HG02840 (cell line): ENCODE results near the gene NSUN6.

Experiments used
- ATAC-seq: cut with Tn5 transposase; IDR thresholded peaks from one replicate; pipeline ENCODE4 v1.9.1; 2021; ENCODE audit warnings: mild to moderate bottlenecking, moderate library complexity, moderate number of reproducible peaks; ENCODE audit not compliant: unreplicated experiment, low FRiP score

NSUN6 gene

GRCh38 chr10:18567343-18567856, 84.0 kb downstream of the NSUN6 start:
- ATAC-seq = no peak

GRCh38 chr10:18566177-18566576, 85.2 kb downstream of the NSUN6 start:
- ATAC-seq = no peak

- no peak for ATAC-seq
Measured at GRCh38 chr10:18565006-18565405, 86.4 kb downstream of the NSUN6 start.

- ATAC-seq = no peak
Measured at GRCh38 chr10:18563003-18563726, 88.2 kb downstream of the NSUN6 start.

DNA sequence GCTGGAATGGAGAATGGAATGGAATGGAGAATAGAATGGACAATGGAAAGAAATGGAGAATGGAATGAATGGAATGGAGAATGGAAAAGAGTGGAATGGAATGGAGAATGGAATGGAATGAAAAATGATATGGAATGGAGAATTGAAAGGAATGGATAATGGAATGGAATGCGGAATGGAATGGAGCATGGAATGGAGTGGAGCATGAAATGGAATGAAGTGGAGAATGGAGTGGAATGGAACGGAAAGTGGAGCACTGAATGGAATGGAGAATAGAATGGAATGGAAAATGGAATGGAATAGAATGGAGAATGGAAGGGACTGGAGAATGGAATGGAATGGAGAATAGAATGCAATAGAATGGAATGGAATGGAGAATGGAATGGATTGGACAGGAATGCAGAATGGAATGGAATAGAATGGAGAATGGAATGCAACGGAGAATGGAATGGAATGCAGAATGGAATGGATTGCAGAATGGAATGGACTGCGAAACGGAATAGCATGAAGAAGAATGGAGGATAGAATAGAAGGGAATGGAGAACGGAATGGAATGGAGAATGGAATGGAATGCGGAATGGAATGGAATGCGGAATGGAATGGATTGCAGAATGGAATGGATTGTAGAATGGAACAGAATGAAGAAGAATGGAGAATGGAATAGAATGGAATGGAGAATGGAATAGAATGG, 89.4 kb downstream of the NSUN6 start:
- no peak for ATAC-seq

- no peak for ATAC-seq
Measured at GRCh38 chr10:18557960-18558359, 93.4 kb downstream of the NSUN6 start.

GRCh38 chr10:18556522-18557147, 94.8 kb downstream of the NSUN6 start:
- no peak for ATAC-seq

DNA sequence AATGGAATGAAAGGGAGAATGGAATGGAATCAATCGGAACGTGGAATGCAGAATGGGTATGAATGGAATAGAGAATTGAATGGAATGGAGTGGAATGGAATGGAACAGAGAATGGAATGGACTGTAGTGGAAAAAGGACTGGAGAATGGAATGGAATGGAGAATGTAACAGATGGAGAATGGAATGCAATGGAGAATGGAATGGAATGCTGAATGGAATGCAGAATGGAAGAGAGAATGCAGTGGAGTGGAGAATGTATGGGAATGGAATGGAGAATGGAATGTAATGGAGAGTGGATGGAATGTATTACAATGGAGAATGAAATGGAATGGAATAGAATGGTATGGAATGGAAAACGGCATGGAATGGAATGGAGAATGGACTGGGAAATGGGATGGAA, 96.9 kb downstream of the NSUN6 start:
- no peak for ATAC-seq

DNA sequence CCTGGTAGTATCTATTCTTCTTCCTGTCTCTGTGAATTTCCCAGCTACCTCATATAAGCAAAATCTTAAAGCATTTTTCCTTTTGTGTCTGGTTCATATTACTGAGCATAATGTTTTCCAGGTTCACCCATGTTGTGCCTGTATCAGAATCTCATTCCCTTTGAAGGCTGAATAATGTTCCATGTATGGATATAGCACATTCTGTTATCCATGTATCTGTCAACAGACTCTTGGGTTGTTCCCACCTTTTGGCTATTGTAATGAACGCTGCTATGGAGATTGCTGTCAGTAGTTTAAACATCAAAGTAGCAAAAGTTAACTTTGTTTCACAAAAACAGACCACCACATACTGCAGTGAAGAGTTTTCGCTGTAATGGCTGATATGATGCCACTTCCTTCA, 99.9 kb downstream of the NSUN6 start:
- ATAC-seq = no peak

GRCh38 chr10:18549105-18549504, 102.3 kb downstream of the NSUN6 start:
- ATAC-seq = no peak

GRCh38 chr10:18545621-18546305, 105.6 kb downstream of the NSUN6 start:
- no peak for ATAC-seq

DNA sequence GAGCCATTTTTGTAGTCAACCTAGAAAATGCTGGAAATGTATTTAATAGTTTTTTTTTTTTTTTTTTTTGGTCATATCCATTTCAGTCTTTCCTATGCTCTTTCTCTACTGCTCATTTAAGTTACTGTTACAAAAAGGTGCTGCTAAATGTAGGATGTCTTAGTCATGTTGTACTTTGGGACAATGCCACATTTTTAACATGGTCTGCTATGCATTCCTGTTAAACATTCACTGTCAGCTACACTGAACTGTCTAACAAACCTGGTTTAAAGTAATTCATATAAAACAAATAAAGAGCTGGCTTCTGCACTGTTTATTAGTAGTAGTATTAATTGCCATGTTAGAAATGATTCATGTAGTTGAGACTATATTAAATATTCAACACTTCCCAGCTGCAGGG, 108.6 kb downstream of the NSUN6 start:
- ATAC-seq = no peak

GRCh38 chr10:18540195-18540594, 111.2 kb downstream of the NSUN6 start:
- ATAC-seq = no peak

DNA sequence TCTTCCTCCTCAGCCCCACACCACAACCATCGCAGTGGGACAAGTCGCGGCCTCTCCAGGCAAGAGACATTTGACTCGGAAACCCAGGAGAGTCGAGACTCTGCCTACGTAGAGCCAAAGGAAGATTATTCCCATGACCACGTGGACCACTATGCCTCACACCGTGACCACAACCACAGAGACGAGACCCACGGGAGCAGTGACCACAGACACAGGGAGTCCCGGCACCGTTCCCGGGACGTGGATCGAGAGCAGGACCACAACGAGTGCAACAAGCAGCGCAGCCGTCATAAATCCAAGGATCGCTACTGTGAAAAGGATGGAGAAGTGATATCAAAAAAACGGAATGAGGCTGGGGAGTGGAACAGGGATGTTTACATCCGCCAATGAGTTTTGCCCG, 112.1 kb downstream of the NSUN6 start:
- no peak for ATAC-seq

GRCh38 chr10:18533896-18534295, 117.5 kb downstream of the NSUN6 start:
- no peak for ATAC-seq

- ATAC-seq = no peak
Measured at GRCh38 chr10:18532881-18533535, 118.4 kb downstream of the NSUN6 start.

- ATAC-seq = no peak
Measured at GRCh38 chr10:18528292-18528691, 123.1 kb downstream of the NSUN6 start.

DNA sequence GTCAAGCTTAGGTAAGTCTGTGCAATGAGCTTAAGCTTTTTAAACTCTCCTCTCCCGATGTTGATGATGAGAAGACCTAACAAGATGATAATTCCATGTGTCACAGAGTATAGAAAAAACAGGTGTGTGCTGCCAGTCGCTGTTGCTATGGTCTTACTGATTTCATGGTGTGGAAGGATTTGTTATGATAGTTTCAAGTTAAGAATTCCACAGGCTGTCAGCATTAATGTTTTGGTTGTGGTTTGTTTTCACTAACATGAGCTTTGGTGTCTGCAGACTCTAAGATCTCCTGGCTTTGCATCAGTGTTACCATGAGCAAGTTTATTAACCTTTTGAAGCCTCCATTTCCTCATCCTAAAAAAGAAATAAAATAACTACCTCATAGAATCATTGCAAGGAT, 123.7 kb downstream of the NSUN6 start:
- no peak for ATAC-seq

DNA sequence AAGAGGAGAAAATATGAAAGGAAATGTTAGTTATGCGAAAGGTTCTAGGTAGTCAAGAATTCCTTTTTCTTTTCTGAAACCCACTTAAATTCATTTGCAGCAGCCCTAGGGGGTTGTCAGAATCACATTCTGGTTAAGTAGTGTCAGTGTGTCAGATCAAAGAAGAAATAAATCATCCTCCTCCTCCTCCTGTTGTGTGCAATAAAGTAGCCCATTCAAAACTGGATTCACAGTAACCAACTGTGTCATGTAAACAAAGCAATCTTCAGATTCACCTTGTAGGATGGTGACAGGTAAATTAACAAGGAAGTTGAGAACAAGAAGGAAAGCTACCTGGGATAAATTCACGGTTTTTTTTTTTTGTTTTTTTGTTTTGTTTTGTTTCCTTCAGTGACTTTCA, 127.5 kb downstream of the NSUN6 start:
- no peak for ATAC-seq

GRCh38 chr10:18523025-18523424, 128.4 kb downstream of the NSUN6 start:
- no peak for ATAC-seq
